HG03196 (cell line): Measurements from ENCODE around the gene HLA-B.
"Not testable (repeated sequence)": the region's sequence is repeated elsewhere in the genome, so short reads cannot be mapped to it uniquely, and the experiment has no call there.

Experiments used
- ATAC-seq: cut with Tn5 transposase; IDR thresholded peaks from one replicate; pipeline ENCODE4 v1.9.1; 2021; ENCODE audit not compliant: unreplicated experiment

The HLA-B gene

DNA sequence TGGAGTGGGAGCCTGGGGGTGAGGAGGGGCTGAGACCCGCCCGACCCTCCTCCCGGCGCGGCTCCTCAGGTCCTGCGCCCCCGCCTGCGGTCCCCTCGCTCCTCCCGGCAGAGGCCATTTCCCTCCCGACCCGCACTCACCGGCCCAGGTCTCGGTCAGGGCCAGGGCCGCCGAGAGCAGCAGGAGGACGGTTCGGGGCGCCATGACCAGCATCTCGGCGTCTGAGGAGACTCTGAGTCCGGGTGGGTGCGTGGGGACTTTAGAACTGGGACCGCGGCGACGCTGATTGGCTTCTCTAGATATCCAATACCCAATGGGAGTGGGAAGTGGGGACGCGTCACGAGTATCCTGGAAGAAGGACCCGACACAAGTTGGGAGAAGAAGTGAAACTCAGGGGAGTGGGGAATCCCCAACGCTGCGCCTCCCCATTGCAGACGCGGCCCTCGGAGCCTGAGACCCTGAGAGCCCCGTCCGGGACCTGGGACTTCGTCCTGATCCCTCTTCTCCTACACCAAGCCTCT, at the start of gene HLA-B:
HLA-B (minus strand) TSS at position 234 of the 521 bp plus-strand sequence; CDS start at position 213, 21 bp downstream.
- ATAC-seq: peak; percentile 63

DNA sequence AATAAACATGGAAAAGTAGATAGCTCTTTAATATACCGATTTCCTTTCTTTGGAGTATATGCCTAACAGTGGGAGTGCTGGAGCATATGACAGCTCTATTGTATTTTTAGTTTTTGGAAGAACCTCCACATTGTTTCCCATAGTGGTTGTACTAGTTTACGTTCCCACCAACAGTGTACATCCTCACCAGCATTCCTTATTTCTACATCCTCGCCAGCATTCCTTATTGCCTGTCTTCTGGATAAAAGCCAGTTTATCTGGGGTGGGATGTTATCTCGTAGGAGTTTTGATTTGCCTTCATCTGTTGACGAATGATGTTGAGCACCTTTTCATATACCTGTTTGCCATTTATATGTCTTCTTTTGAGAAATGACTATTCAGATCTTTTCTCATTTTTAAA, 49.0 kb upstream of the HLA-B start:
- ATAC-seq: no peak

DNA sequence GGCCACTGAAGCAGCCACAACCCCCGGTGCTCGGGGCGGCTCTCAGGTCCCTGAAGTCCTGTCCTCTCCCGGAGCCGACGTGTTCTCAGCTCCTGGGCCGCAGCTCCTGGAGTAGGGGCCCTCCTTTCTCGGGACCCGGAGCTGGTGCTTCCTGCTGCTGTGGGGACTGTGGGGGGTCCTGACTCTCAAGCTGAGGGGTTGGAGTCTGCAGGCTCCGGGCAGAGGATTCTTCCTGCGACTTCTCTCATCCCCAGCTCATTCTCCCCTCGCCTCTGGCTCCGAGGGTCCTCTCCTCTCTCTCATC, 47.0 kb upstream of the HLA-B start:
- not testable (repeated sequence) for ATAC-seq

DNA sequence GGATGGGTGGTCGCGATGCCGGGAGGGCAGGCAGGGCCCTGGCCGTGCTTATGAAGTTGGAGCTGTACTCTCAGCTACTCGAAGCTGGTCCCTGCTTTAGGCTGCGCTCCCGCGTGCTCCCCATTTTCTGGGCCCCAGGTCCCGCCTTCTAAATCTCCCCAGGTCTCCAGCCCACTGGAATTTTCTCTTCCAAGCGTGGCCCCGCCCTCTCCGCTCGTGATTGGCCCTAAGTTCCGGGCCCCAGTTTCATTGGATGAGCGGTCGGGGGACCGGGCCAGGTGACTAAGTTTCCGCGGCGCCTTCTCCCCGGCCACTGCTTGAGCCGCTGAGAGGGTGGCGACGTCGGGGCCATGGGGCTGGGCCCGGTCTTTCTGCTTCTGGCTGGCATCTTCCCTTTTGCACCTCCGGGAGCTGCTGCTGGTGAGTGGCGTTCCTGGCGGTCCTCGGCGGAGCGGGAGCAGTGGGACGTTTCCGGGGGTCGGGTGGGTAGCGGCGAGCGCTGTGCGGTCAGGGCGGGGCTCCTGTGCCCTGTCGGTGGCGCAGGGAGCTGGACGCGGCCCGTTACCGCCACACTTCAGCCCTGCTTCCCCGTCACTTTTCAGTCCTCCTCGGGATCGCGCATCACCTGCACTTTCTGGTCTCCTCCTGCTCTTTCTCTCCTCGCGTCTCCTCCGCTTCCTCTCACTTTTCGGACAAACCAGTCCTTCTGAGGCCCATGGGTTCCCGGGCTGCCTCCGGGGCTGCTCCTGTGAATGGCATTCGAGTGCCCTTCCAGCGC, 46.5 kb upstream of the HLA-B start, which contains the start of gene MICA:
MICA (plus strand) TSS at position 313 of the 778 bp plus-strand sequence; CDS start at position 351, 38 bp downstream.
- peak; percentile 40 for ATAC-seq

DNA sequence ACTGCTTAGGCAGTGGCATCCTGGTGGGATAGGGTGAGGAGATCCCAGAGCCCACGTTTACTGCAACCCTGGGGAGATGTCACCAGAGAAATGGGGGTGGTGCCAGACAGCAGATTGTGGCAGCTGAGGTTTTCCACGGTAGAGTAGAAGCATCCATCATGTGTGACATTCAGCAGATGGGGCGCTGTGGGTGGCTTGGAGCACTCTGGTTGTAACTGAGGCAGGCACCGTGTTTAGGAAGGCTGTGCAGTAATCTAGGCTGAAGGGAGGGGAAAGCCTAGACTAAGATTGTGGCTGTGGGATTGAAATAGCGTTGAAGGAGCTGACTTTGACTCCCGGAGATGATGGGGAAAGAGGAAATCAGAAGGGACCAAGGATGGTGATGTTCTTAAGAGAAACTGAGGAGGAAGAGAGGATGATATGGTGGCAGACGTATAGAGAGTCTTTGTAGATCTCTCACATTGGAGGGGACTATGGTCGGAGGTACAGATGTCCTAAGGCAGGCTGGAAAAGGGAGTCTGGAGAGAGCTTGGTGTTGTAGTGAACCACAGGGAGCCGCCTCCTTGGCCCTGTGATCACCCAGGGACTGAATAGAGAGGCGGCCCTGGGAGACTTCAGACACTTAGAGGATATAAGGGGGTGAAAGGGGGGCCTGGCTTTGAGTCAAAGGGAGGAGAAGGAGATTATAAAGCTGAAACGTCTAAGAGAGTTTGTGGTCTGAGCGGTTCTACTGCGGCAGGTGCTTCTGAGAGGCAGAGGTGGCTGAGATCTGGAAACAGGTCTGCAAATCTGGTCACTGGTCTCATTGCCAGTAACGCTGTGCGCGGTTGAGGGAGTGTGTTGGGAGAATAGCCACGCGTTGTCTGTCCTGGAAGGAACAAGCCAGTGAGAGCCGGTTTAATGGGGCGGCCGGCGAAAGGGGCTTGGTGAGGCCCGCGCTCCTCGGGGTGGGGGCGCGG, 45.6 kb upstream of the HLA-B start:
- no peak for ATAC-seq

DNA sequence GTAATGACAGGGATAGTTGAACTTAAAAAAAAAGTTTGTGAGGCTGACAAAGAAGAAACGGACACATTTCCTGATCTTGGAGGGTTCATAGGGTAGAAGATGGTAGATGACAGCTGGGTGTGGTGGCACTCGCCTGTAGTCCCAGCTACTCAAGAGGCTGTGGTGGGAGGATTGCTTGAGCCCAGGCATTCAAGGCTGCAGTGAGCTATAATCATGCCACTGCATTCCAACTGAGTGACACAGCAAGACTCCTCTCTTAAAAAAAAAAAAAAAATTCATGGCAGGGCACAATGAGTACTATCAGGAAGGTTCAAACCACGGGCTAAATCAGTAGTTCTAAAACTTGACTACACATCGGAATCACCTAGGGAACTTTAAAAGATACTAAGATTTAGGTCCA, 44.4 kb upstream of the HLA-B start:
- no peak for ATAC-seq

DNA sequence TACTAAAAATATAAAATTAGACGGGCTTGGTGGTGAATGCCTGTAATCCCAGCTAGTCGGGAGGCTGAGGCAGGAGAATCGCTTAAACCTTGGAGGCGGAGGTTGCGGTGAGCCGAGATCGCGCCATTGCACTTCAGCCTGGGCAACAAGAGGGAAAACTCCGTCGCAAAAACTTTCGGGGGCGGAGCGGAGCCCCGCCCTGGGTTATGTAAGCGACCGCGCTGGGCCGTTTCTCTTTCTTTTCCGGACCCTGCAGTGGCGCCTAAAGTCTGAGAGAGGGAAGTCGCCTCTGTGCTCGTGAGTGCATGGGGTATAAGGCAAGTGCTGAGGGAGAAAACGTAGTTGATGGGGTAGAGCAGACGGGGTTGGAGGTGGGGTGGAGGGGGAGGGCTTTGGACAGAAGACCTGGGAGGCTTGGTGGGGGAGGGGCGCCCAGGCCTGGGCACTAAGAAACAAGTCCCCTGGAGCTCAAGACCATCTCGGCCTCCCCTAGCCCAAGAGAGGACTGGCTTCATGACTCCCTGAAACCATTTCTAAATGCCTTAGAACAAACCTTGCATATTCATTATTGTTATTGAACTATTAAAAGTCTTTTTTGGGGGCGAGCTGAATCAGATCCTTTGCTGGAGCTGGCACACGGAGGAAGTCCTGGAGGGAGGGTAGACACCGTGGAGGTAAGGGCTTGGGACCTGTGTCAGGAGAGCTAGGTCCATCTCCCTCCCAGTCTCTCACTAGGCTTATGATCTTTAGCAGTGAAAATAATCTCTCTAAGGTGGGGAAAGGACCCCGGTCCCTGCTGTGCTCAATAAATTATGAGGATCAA, 43.7 kb upstream of the HLA-B start:
- ATAC-seq: peak; percentile 37

DNA sequence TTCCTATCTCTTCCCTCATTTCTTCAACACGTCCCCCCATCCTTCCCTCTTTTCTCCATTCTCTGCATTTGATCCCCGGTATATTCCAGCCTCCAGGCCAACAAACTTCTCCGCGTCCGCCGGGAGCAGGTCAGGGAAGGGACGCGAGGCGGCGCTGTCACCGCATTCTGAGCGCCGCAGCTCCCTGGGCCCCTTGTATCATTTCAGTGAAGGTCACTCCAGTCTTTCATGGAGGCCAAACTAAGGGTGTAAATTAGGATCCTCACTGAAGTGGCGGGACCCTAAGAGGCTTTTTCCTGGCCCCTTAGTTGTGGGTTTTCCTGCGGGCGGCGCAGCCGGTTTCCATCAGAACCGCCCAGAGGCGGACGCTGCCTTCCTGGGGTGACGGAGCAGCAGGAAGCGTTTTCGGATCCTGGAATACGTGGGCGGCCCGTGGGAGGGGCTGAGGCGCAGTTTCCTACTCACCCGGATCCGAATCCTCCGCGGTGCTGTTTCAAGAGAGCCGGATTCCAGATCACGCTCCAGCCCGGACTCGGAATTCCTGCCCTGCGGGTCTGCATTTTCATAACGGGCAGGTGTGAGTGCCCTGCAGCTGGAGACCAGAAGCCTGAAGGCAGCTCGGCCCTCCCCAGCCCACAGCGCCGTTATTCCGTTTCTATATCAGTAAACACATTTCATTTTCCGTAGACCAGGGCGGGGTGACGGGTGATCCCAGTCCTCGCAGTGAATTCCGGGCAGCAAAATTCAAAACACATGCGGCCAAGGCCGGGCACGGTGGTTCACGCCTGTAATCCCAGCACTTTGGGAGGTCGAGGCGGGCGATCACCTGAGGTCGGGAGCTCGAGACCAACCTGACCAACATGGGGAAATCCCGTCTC, 42.8 kb upstream of the HLA-B start:
- peak; percentile 48 for ATAC-seq

DNA sequence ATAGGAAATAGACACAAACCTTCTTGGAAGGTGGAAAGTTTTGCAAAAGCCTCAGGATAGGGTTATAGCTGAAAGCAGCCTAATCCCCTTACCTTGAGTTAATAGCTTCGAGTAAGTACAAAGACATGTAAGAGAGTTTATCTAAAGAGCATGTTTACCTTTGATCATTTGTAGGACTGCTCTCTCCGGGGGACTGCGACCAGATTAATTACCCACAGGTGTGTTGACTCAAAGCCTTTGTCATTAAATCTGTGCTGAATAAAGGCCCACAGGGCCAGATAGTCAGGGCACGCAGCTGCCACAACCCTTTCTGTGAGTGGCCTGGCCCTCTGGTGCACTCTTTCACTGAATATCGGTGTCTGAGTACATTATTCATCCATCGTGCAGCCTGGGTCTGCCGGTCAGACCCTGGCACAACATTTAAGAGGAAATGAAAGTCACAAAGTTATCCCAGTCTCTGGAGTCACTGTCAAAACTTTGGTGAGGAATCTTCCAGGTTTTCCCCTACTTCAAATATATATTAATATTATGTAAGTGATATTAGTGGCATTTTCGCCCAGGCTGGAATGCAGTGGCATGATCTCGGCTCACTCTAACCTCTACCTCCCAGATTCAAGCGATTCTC, 41.0 kb upstream of the HLA-B start:
- no peak for ATAC-seq

DNA sequence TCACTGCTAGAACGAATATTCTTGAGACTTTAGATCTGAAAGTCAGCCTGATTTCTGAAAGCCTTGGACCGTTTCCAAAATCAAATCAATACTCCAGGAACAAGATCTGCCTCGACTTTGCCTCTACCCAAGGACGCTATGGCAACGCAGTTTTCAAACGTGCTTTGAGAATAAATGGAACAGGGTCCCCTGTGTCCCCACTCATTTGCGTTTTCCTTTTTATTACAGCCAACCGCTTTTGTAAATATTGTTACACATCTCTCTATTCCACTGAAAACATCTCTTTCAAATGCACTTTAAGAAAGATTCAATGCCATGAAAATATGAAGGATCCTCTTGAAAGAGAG, 40.1 kb upstream of the HLA-B start:
- not testable (repeated sequence) for ATAC-seq

DNA sequence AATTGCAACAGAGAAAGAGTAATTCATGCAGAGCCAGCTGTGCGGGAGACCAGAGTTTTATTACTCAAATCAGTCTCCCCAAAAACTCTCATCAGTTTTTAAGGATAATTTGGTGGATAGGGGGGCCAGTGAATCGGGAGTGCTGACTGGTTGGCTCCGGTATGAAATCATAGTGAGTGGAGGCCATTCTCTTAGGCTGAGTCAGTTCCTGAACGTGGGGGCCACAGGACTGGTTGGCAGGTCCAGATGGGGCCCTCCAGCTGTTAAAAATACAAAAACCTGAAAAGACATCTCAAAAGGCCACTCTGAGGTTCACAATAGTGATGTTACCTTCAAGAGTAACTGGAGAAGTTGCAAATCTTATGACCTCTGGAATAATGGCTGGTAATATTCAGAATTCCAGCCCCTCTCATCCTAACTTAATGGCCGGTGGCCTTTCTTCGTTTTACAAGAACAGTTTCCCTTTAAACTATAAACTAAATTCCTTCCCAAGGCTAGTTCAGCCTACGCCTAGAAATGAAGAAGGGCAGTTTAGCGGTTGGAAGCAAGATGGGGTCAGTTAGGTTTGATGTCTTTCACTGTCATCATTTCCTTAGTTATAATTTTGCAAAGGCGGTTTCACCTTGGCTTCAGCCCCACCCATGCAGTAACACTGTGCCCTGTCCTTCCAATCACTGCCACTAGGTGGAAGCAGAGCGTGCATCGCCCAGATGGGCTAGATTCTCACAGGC, 39.6 kb upstream of the HLA-B start:
- ATAC-seq: no peak

DNA sequence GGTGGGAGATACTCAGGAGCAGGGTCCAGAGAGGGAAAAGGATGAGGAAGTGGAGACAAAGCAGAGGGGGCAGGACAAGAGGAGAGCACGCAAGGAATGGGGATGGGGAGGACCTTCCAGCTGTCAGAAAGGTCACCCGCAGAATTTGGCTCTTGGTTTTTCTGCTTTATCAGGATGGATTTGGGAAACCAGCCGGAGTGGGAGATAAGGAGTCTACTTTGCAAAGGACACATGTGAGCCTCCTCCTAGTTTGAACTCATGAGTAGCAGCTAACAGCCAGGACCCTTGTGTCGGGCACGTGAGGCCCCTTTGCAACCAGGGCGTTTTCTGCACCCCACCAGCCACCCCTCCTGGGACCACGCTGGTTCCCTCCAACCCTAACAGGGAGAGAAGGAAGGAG, 38.9 kb upstream of the HLA-B start:
- no peak for ATAC-seq

DNA sequence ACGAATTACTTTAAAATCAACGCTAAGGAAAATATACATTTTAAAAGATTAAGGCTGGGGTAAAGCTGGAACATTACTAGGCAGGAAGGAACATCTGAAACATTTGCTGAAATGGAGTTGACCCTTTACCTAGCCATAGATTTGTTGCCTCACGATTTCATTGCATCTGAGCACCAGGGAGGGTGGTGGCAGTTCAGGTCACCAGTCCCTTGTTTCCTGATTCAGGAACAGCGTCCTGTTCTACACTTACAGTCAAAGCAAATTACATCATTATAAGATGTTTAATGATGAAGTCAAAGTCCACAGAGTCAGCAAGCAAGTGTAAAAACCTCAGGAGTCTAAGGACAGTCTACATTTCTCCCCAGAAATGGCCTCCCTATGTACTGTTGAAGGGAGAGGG, 37.4 kb upstream of the HLA-B start:
- no peak for ATAC-seq

DNA sequence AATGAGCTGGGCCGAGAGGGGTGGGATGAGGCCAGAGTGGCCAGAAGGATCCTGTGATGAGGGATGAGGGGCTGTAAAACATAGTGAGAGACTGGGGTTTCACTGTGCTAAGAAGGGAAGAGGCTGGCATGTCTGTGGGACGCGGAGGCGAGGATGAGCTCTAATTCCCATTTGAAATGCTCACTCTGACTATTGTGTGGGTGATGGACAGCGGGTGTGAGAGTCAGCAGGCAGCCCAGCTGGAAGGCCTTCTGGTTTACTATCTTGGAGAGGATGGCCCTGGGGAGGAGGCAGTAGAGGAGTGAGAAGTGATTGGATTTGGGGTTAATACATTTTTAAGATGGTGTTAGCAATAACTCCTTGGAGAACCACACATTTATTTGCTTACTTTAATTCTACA, 37.0 kb upstream of the HLA-B start:
- ATAC-seq: no peak

DNA sequence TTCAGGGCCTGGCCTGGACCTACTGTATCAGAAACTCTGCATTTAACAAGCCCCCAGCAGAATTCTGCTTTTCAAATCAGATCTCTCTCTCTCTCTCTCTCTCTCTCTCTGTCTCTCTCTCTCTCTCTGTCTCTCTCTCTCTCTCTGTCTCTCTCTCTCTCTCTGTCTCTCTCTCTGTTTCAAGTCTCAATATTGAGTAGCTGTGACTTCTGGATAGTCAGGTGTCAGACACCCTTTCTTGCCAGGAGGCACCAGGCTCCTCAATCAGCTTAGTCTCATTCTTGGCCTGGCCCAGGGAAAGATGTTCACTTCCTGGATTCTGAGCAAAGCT, 32.8 kb upstream of the HLA-B start:
- ATAC-seq: not testable (repeated sequence)

DNA sequence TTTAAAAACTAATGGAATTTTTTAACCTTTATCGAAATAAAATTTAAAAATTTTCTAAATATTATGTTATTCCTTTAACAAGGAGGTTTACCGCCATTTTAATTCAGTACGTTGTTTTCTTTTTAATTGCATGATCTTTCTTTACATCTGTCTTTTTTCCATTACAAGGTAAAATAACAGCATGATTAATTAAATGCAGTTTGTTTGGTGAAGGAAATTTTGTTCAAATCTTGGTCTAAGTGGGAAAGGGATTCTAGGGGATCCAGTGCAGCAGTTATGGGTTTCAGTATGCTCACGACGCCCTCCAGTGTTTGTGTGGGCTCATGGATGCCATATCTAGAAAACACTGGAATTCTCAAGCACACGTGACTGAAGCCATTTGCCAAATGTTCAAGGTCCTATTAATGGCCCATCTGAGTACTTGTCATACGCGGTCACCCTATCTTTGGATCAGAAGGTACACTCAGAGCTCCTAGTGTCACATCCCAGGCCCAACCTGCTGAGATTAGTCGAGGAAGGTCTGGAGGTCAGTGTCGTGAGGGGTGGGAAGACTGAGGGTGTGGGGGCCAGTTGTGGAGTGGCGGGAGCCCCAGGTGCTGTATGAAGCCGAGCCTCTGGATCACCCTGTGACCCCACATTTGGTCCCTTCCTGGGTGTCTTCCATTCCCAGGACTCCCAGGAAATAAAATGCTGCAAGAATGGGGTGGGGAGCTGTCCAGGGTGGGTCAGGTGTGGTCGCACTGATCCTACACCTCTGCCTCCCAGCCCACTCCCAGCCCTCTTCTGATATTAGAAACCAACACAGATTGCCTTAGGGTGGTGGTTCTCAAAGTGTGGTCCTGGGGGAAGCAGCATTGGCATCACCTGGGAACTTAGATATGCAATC, 32.2 kb upstream of the HLA-B start:
- ATAC-seq: not testable (repeated sequence)

DNA sequence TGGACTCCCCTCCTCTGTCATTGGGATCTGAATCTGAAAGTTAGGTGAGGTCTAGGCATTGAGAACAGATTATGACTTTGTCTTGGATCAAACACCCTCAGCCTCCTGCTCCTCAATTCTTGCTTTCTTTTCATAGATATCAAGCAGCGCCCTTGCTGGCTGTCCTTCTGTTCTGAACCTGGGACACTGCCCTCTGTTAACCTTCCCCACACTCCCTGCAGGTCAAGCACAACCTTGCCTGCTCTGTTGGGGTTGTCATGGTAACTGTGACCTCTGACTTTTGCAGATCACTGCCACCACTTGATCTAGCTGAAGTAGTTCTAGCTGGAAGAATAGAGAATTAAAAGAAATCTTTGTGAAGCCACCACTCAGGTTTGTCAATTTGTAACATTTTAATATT, 30.0 kb upstream of the HLA-B start:
- ATAC-seq: no peak

DNA sequence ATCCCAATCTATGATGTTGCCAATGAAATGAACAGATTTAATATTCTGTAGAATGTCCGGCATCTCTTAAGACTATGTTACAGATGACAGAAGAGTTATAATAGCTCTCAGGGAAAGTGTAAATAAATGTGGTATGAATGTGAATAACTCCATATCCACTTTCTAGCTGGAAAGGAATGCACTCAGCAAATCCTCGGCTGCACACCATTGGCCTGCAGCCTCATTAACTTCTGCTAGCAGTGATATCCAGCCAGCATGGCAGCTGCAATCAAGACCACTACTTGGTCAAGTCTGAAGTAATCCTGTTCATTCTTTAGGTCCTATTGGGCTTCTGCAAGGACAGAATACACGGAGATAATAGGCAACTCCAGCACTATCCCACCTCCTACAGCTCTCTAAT, 29.1 kb upstream of the HLA-B start:
- no peak for ATAC-seq
